AG08395 (cell line): Measurements from ENCODE around the gene RPTOR.

ENCODE experiments used
- DNase-seq: peaks from one replicate; pipeline ENCODE4 v3.0.0; 2012; ENCODE audit warnings: mixed read lengths, low spot score

RPTOR gene

DNA sequence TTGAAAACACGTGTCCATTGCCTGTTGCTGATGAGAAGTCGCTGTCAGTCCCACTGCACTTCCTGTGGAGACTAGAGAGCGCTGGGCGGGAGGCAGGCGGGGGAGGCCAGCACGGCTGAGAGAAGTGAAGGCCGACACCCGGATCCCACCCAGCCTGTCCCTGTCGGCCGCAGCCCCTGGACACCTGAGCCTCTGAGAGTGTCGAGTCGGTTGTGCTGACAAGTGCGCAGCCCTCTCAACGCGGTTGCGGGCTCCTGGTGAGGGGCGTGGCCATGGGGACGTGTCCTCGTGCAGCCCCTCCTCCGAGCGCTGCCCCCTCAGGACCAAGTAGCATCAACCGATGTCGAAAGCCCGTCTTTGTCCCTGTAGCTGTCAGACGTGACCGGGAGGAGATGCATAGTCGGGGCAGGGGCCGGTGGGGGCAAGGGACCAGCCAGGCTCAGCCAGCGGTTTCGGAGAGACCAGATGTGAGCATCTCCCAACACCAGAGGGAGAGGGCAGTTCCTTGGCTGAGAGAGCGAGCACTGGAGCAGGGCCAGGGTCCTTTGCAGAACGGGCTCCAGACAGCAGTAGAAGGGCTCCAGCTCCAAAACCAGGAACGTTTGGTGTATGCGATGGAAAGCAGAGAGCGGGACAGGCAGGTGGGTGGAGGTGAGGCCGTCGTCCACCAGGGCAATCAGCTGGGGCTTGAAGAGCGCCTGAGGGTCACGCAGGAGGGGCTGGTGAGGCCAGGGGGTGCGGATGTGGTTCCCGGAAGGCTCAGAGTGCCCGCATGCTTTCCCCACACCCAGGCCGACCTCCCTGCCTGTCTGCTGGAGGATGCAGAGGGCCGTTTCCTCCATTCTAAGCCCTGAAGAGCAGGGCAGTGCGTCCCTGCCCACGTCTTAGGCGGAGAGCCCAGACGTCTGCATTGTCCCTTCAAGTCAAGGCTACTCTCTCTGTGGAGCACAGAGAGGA is 403.7 kb downstream of the RPTOR start:
- no peak for DNase-seq

DNA sequence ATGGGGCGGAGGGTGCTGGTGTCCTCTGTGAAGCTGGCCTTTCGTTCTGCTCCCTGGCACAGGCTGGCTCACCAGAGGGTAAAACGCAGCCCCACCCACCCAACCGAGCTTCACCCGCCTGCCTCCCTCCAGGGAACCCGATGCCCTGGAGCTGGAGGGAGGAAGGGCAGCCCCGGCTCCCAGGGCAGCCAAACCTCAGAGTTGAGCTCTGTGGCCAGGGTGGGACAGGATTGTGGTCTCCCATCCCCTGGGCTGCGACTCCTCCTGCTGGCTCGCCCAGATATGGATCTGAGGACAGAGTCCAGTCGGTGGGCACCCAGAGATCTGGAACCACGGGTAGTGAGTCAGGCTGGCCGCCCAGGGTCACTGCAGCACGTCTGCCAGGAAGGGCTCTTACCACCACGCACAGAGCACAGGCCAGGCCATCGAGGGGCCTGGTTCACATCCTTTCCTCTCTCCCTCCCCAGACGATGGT is 404.4 kb downstream of the RPTOR start:
- no peak for DNase-seq

DNA sequence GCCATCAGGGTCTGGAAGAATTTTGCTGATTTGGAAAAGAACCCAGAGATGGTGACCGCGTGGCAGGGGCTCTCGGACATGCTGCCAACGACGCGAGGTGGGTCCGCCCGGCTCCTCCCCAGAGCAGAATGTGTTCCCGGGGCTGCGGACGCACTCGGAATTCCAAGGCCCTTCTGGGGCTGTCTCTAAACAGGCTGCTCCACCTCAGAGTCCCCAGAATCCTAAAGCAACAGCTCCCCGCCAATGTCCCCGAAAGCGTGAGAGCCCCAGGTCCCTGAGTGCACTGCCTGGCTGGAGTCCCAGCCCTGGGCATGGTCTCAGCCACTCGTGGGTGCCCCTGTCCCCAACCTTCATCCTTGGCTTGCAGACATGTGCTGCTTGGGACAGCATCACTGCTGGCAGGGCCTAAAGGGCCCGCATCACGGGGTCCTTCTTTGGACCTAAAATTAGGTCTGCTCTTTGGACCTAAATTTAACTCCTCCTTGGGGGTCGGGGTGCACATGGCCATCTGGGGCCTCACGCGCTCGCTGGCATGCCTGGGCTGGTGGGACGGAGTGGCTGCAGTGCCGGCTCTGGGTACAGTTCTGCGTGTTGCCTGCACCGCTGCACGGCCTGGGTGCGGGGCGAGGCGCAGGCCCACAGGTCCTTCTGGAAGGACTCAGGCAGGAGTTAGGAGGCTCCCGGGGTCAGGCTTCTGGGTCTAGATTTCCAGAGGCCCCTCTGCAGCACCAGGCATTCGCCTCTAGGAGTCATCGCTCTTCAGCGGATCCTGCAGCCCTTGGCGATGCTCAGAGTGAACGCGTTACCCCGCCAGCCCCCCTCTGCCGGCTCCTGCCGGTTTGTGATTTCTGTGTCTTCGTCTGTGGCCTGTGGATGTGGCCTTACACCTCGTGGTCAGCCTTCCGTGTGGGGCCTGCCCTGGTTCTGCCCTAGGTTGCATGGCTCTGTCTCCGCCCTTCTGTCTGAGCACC is 405.1 kb downstream of the RPTOR start:
- DNase-seq: no peak

DNA sequence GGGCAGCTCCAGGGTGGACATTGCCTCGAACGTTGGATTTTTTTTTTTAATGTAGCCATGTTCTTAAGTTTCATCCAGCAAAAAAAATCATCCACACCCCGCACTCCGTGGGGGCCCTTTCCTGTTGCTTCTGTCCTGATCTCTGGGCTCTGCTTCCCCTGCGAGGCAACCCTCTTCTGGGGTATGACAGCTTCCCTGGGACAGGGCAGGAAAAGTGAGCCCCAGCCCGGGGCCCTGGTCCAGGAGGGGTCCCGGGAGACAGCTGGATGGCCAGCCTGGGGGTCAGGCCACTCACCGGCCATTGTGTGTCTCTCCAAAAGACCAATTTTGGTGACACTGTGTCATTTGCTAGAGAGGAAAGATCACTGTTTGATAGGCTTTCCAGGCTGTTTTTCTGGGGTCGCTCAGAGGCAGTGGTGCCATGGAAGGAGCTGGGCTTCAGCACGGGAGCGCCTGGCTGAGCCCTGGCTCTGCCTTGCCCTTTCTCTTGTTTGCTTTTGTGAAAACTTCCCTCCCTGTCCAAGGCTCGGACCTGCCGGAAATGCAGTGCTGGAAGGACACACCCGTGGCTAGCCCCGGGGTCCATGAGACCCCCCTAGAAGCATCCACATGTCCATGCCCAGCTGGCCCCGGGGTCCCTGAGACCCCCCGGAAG is 406.0 kb downstream of the RPTOR start:
- no peak for DNase-seq

DNA sequence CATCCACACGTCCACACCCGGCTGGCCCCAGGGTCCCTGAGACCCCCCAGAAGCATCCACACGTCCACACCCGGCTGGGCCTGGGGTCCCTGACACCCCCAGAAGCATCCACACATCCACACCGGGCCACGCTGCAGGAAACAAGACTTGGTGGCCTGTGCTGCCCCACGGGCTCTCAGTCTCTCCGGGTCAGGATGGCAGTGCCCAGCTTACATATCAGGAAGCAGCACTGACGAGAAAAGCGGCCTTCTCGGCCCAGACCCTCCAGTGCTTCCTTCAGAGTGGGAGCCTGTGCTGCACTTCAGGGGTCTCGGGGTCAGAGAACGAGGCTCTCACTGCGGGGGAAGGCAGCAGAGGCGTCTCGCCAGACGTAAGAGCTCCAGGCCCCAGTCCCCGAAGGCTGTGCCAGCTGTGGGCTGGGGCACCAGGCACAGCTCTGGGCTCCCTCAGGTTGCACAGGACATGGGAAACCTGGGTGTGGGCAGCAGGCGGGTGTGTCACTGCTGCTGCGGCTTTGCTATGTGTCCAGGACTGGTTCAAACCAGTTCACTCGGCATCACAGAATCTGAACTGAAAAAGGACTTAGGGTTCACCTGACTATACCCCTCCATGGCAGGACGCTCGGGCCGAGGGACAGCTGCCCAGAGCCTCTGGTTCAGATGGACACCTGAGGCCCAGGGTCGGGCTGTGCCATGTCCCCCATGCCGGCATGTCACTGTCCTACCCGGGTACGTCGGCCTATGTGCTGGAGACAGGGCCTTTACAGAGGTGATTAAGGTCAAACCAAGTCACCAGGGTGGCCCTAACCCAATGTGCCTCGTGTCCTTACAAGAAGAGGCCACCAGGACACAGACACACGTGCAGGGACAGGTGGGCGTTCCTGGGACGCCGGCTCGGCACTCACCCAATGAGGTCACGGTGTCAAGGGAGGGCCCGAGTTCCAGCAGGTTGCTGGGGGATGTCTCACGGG is 406.8 kb downstream of the RPTOR start:
- no peak for DNase-seq

DNA sequence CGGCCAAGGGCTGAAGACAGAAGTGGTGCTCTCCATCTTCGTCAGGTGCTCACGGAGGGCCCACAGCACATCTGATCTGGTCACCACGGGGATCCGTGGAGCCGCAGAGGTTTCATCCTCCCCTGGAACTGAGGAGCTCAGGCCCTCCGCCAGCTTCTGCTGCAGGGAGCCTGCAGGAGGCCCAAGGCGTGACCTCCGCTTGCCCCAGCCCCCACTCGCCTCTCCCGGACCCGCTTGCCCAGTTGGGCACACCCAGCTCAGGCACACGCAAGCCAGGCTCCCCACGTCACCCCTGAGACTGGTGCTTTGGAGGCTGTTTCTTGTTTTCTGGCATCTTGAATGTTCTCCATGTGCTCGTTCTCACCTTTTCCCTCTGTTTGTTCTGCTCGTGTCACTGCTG is 407.7 kb downstream of the RPTOR start:
- DNase-seq: no peak

DNA sequence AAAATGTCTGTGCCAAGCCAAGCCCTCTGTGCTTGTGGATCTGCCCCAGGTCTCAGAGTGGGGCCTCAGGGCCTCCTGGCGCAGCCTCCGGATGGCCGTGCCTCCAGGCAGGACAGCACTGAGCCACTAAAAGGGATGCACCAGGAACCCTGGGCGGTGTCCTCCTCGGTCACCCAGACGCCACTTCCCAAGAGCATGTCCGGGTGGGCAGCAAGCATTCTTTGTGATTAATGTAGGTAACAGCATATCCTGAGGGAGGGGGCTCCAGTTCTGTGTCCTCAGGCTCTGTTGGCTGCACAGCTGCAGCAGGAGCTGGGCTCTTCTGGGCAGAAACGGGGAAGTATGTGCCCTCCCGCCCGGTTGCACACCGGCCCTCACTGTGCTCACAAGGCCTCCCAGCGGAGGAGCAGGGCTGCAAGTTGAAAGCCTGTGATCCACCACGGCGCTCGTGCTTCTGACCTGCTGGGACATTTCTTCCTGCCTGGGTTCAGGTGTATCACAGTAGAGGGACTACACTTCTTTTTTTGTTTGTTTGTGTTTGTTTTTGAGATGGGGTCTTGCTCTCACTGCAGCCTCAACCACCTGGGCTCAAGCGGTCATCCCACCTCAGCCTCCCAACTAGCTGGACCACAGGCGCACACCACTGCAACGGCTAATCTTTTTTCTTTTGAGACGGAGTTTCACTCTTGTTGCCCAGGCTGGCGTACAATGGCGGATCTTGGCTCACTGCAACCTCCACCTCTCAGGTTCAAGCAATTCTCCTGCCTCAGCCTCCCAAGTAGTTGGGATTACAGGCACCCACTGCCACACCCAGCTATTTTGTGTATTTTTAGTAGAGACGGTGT is 409.1 kb downstream of the RPTOR start:
- DNase-seq: no peak

DNA sequence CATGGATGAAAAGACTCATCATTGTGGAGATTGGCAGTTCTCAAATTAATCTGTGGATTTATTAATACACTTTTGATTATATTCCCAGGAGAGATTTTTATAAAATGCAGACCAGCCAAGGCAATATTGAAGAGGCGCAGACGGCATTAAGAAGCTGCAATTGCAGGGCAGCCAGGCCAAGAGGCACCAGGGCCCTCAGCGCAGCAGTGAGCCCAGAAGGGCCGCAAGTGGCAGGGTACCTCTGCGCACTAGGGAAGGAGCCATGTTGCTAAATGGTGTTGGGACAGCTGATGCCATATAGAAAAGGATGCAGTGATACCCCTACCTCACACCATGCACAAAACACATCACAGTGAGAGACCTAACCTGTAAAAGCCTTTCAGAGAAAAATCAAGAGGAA is 410.4 kb downstream of the RPTOR start:
- no peak for DNase-seq

DNA sequence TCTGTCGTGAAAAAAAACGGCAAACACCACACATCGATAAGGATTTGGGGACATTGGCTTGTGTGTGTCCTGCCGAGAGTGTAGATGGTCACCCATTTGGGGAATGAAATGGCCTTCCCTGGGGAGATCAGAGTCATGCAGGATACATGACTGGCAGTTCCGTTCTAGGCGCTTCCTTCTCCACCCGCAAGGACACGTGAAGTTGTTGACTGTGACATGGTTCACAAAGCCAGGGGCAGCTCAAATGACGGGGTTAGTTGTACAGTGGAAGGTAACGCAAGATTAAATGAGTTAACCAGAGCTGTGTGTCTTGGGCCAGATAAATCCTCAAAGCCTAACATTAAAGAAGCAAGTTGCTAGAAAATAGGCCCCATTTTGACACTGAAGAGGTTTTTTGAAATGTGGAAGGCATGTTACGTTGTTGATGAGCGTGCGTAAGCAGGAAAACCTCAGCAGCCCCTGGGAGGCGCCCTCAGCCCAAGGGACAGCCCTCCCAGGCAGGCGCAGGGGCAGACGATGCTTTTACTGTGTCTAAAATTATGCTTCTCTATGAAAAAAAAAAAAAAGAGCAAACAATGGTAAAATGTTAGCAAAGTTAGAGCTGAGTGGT is 411.1 kb downstream of the RPTOR start:
- DNase-seq: no peak

DNA sequence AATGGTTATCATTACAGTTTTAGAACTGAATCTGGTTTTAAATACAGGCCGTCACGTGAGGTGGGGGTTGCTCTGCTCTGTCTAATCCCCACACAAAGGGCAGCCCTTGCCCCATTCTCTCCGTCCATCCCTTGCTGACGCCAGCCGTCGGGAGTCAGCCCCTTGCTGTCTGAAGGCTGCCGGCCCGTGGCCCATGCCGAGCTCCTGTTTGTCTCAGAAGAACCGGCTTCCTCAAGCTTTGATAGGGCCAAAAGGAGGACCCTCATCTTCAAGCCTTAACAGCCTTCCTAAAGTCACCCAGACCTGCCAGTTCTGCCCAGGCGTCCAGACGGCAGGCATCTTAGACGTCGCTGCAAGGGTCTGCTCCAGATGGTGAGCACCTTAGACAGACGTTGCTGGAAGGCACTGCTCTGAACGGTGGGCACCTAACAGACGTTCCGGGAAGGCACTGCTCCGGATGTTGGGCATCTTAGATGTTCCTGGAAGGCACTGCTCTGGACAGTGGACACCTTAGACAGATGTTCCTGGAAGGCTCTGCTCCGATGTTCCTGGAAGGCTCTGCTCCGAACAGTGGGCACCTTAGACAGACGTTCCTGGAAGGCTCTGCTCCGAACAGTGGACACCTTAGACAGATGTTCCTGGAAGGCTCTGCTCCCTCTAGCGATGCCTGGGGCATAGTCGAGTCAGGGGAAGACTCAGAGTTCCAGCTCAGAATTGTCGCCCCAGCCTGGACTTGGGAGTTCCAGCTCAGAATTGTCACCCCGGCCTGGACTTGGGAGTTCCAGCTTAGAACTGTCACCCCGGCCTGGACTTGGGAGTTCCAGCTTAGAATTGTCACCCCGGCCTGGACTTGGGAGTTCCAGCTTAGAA is 411.9 kb downstream of the RPTOR start:
- DNase-seq: no peak

DNA sequence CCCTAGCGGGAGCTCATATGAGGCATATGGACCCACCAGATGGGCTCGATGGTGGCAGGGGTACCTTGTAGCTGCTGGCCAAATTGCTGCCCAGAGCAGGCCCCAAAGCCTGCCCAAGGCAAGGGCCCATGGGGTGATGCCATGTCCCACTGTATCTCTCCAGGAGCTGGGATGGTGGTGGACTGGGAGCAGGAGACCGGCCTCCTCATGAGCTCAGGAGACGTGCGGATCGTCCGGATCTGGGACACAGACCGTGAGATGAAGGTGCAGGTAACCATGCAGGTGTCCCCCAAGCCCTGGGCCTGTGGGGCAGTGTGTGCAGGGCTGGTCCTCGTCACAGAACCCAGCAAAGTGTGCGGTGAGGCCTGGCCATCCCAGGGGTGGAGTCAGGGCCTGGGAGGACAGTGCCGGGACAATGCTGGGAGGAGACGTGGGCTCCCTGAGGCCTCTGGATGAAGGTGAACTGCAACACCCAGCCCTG is 412.9 kb downstream of the RPTOR start:
- DNase-seq: no peak

DNA sequence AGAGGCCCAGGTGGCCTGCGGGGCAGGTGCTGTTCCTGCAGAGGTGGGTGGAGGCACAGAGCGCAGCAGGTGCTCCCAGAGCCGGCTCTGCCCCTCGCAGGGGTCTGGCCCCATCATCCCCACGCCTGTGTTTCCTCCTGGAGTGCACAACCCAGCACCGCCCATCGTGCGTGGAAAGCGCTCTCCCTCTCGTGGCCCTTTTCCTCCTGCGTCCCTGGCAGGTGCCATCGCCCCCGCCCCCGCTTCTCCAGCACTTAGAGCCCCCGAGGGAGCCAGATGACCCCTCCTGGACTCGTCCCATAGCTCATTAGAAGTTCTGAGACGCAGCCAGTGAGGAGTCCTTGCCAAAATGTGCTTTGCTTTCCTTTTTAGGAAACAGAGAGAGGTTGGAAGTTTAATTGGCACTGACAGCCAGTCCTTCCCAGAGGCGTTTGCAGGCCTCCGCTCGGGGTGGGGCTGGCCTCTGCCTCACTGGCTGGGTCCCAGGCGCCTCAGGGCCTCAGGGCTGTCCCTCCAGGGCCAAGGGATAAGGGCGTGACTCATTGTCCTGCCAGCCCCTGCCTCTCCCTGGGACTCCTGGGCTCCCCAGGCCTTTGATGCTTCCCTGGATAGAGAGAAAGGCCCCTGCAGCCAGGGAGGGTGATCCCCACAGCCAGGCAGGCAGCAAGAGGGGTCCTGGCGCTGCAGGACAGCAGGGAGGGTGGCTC is 414.8 kb downstream of the RPTOR start:
- DNase-seq: peak; percentile 96

DNA sequence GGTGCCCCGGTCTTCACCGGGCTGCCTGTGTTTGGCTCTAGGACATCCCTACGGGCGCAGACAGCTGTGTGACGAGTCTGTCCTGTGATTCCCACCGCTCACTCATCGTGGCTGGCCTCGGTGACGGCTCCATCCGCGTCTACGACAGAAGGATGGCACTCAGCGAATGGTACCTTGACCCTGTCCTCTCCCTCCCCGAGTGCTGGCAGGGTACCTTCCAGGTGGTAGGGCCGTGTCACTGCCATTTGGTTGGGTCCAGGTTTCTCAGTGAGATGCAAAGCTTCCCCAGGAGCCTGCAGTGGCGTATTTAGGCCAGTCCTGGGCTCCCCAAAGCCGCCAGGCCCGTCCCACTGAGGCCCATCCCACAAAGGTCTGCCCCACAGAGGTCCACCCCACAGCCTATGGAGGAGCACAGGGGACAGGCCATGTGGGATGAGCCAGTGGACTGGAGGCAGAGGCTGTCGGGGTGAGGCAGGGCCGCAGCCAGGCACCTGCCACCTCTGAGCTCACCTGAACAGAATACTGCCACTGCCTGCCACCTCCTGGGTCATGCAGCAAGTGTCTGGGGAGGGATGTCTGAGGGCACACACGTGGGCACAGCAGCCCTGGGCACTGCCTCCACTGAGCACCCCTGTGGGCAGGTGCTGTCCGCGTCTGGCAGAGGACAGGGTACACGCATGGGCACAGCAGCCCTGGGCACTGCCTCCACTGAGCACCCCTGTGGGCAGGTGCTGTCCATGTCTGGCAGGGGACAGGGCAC is 415.6 kb downstream of the RPTOR start:
- DNase-seq: no peak

DNA sequence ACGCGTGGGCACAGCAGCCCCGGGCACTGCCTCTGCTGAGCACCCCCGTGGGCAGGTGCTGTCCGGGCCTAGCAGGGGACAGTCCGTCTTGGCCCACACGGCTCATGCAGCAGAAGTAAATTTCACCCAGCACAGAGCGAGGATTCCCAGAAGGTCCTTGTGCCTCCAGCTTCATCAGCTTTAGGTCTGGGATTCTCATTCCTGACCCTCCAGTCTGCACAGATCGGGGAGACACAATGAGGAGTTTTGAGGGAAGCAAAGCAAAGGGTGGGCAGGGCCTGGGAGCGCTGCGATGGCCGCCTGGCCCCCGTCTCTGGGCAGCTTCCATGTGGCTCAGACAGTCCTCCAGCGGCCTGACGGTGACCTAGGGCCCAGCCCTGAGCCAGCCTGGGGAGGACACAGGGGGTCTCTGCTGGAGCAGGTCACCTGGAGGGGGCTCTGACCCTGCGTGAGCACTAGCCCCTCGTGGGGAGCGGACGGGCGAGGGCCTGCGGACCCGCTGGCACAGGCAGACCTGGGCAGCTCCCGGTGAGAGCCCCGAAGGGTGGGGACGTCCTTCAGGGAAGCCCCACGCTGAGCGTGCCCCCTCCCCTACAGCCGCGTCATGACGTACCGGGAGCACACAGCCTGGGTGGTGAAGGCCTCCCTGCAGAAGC is 416.3 kb downstream of the RPTOR start:
- no peak for DNase-seq

DNA sequence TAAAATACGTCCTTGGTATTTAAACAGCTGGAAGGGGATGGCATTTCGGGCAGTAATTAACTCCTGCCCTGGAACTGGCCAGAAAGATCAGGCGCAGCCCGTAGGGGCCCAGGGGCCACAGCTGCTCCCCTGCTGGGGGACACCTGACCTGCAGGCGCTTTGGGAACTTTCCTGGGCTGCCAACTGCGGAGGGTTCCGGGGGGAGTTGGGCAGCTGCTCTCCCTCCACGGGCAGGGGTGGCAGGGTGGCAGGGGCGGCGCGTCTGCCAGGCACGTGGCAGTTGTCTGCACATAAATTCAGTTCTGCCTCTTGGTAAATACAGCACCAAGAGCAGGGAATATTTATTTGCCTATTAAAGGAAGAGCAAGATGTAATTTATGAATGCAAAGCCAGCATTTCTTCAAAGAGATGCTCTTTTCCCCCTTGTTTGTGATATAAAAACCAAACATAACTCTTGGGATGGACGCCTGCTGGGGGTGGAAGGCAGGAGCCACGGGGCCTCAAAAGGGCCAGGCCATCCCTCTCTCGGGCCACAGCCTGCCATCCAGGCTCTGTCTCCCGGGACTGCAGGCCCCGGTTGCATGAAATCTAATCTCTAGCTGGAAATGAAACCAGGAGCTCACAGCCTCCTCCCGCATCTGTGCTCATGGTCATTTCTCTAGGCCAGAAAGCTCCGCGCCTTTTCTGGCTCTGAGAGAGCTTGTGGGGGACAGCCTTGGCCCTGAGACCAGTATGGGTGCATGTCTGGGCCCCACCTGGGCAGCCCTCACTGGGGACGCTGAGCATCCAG is 417.1 kb downstream of the RPTOR start:
- no peak for DNase-seq
